Heart left ventricle (tissue), 16 donors: ENCODE results near the gene GAK. TPM values are rescaled to one million over a fixed set of nuclear protein-coding genes. Genes with fewer than 3 reads are reported as not detected.

Experiments
- ATAC-seq, 4 donors: fragments of 200-7000 bp; cut with Tn5 transposase; one replicate each; pipeline ENCODE4 v1.9.1; 2020 to 2022; ENCODE audit warnings: moderate library complexity in 4 of 4, mild to moderate bottlenecking in 3 of 4, moderate number of reproducible peaks in 1 of 4
- DNase-seq, 5 donors: peaks; one replicate each; pipeline ENCODE4 v3.0.0-alpha.2; 2020
- H3K27ac ChIP-seq, 12 donors: fragments of 200-600 bp; sonication (generic) in 4 of 12; one replicate each; pipeline versions ENCODE4 v1.5.0 to v1.8.0; 2016 to 2022; ENCODE audit warnings: mild to moderate bottlenecking in 2 of 12
- H3K27me3 ChIP-seq, 9 donors: fragments of 200-600 bp; sonication (generic) in 2 of 9; one replicate each; pipeline versions ENCODE4 v1.5.1 to v1.8.0; 2016 to 2022; ENCODE audit warnings: mild to moderate bottlenecking in 3 of 9
- H3K36me3 ChIP-seq, 9 donors: fragments of 200-600 bp; sonication (generic) in 2 of 9; one replicate each; pipeline versions ENCODE4 v1.5.0 to v1.8.0; 2018 to 2022; ENCODE audit warnings: mild to moderate bottlenecking in 2 of 9
- H3K4me1 ChIP-seq, 12 donors: fragments of 200-600 bp; sonication (generic) in 4 of 12; one replicate each; pipeline versions ENCODE4 v1.5.0 to v1.8.0; 2016 to 2022; ENCODE audit warnings: mild to moderate bottlenecking in 3 of 12
- H3K4me3 ChIP-seq, 12 donors: fragments of 200-600 bp; sonication (generic) in 4 of 12; one replicate each; pipeline versions ENCODE4 v1.5.0 to v1.8.0; 2017 to 2022; ENCODE audit warnings: mild to moderate bottlenecking in 9 of 12, moderate library complexity in 4 of 12
- H3K9me3 ChIP-seq, 12 donors: fragments of 200-600 bp; sonication (generic) in 4 of 12; one replicate each; pipeline versions ENCODE4 v1.5.0 to v1.8.0; 2016 to 2022; ENCODE audit warnings: mild to moderate bottlenecking in 1 of 12
- POLR2A ChIP-seq, 2 donors: fragments of 450-650 bp; IDR thresholded peaks; one replicate each; pipeline ENCODE4 v1.6.1; 2017; ENCODE audit warnings: antibody characterized with exemption in 2 of 2, mild to moderate bottlenecking in 2 of 2, moderate library complexity in 2 of 2
- WGBS, 4 donors: extraction: QIAGEN DNeasy Blood & Tissue Kit in 2 of 4; methylation state at CpG; one replicate each; pipeline versions ENCODE4 v1.1.5 to v1.1.7; 2013 to 2018; 5-methylcytosine and 5-hydroxymethylcytosine counted together
- intact Hi-C, 10 donors: fragments of 100-400 bp; cut with DNase I; formaldehyde crosslinking; loops; one replicate each; pipeline versions ENCODE4 v1.11.1 to v1.14.2; 2022
- polyA plus RNA-seq, 2 donors: library from polyadenylated mRNA; stranded (reverse); fragments of 200-250 nt; gene quantifications; one replicate each; pipeline ENCODE4 v1.2.3, GENCODE V29; 2013
- total RNA-seq, 9 donors: library from RNA; depleted of rRNA in 2 of 9; stranded (reverse); fragments of >200 nt in 2 of 9; fragmentation: NEBNext Ultra II Directional in 3 of 9; extraction: Animal tissue kit (Norgen Biotek cat#: 25700) in 3 of 9; gene quantifications; one replicate each; pipeline versions ENCODE4 v1.1.0 to v1.2.4, GENCODE V29; 2016 to 2023
- TF ChIP-seq, protein P1 (sequence below), 12 donors: fragments of 200-600 bp; sonication (generic) in 4 of 12; IDR thresholded peaks; one replicate each; pipeline versions ENCODE4 v1.5.0 to v1.8.0; 2018 to 2022; ENCODE audit warnings: antibody characterized with exemption in 12 of 12, mild to moderate bottlenecking in 5 of 12
- donor health status: ischemic (EF 13 %, LVEDD 7.1; RV severe dilation, severe dysfunction).
- donor health status: healthy with polysubstance abuse.
- donor health status: DM: no; HTN: yes; CAD: no.
- donor health status: DM: no; HTN: no; CAD: no.
- donor health status: ischemic (EF 25% LVEDD 6.9; RV normal size, moderate dysfunction).
- donor health status: ischemic (EF 25% LVEDD 5.7; RV mildly dilated, moderate dysfunction).
- donor health status: healthy.
- donor health status: DM: yes; HTN: yes; CAD: no.
- donor health status: ischemic (EF 35%, LVEDD 5.7; RV mildly dilated, moderate dysfunction).
- donor health status: nonischemic (EF 11% LVEDD 7.7; RV severe dilation, severe dysfunction).
- donor health status: DM: yes; HTN: yes; CAD: no.
- donor health status: PGD.
- donor health status: ischemic (EF 29% LVEDD 5.4; RV normal size, mild dysfunction).
- donor health status: nonischemic (EF 23%, LVEDD 6.1; RV moderate dilation, normal function).

GAK gene
- total and polyA plus RNA-seq, 11 donors = 22.8 to 55.1 (median 33.8) TPM

- peaks cover 0 to 5% (median 0%) of the 10 kb centered on the region in 9 donors for H3K36me3 ChIP-seq
- ATAC-seq (no peak), DNase-seq (no peak)
- no peaks in the 10 kb centered on the region for H3K9me3 ChIP-seq
- WGBS, 4 donors = 71 to 83% (median 78%) methylated on average over 12 to 17 of the region's 17 CpGs
- no peaks in the 10 kb centered on the region for H3K27me3 ChIP-seq
- peaks cover 5 to 60% (median 31%) of the 10 kb centered on the region in 12 donors for H3K4me1 ChIP-seq
- TF ChIP-seq, protein P1, sequence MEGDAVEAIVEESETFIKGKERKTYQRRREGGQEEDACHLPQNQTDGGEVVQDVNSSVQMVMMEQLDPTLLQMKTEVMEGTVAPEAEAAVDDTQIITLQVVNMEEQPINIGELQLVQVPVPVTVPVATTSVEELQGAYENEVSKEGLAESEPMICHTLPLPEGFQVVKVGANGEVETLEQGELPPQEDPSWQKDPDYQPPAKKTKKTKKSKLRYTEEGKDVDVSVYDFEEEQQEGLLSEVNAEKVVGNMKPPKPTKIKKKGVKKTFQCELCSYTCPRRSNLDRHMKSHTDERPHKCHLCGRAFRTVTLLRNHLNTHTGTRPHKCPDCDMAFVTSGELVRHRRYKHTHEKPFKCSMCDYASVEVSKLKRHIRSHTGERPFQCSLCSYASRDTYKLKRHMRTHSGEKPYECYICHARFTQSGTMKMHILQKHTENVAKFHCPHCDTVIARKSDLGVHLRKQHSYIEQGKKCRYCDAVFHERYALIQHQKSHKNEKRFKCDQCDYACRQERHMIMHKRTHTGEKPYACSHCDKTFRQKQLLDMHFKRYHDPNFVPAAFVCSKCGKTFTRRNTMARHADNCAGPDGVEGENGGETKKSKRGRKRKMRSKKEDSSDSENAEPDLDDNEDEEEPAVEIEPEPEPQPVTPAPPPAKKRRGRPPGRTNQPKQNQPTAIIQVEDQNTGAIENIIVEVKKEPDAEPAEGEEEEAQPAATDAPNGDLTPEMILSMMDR (IDR thresholded peaks at IDR 0.05) = peak in 3 of 12 donors; percentile 15 to 27 (median 22)
- TF ChIP-seq POLR2A (IDR thresholded peaks at IDR 0.05) = no peak
- no peak overlapping the region for H3K4me3 ChIP-seq
- intact Hi-C loops = no loop called here
- no peak overlapping the region for H3K27ac ChIP-seq
Observed at GRCh38 chr4:926538-926937, 5.6 kb downstream of the GAK start.

- intact Hi-C loops = no loop called here
- peaks cover 4 to 55% (median 28%) of the 10 kb centered on the region in 12 donors for H3K4me1 ChIP-seq
- 82 to 83% (median 83%) methylated on average over 22 to 26 of the region's 26 CpGs for WGBS, 4 donors
Observed at GRCh38 chr4:925771-926500, 6.2 kb downstream of the GAK start.

DNA sequence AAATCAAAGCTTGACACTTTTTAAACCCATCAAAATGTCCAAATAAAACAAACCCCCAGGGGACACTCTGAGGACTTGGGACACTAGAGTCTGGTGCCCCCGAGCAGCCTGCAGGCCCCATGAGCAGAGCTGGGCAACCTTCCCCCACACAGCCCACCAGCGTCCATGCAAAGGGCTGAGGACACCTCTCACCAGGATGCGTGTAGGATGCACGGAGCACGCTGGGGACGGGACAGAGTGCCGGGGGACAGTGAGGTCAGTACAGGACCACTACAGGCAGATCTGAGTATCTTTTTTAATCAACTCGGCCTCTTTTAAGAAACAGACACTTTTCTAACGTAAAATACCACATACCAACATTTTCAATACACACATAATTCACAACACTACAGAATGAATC is 6.9 kb downstream of the GAK start:
- peaks cover 0 to 5% (median 0%) of the 10 kb centered on the region in 9 donors for H3K36me3 ChIP-seq

More at GRCh38 chr4:925771-926500, 6.2 kb downstream of the GAK start:
- no peak overlapping the region for H3K4me3 ChIP-seq
- TF ChIP-seq POLR2A (IDR thresholded peaks at IDR 0.05) = no peak
- TF ChIP-seq, protein P1 (IDR thresholded peaks at IDR 0.05) = no peak
- no peaks in the 10 kb centered on the region for H3K27me3 ChIP-seq
- peaks cover 0 to 5% (median 0%) of the 10 kb centered on the region in 9 donors for H3K36me3 ChIP-seq
- no peaks in the 10 kb centered on the region for H3K9me3 ChIP-seq
- ATAC-seq = no peak
- no peak overlapping the region for H3K27ac ChIP-seq
- DNase-seq = no peak

More for the DNA sequence above, 6.9 kb downstream of the GAK start:
- intact Hi-C loops = no loop called here
- H3K9me3 ChIP-seq = no peaks in the 10 kb centered on the region
- H3K4me3 ChIP-seq = no peak overlapping the region
- TF ChIP-seq, protein P1 (IDR thresholded peaks at IDR 0.05) = no peak
- TF ChIP-seq POLR2A (IDR thresholded peaks at IDR 0.05) = no peak
- peak in 1 of 4 donors; percentile 22 for ATAC-seq
- H3K27ac ChIP-seq = no peak overlapping the region
- no peaks in the 10 kb centered on the region for H3K27me3 ChIP-seq
- no peak for DNase-seq
- H3K4me1 ChIP-seq = peaks cover 0 to 50% (median 20%) of the 10 kb centered on the region in 12 donors
- WGBS, 4 donors = 85 to 94% (median 89%) methylated on average over 7 to 9 of the region's 9 CpGs
